ENCODE data around the gene SDK2.

Gene SDK2

GRCh38 chr17:73644145-73645049, at the start of gene SDK2:
TSS of gene SDK2 (minus strand) at chr17:73644445. CDS start at chr17:73644088, 357 bp downstream.
- no peak for DNase-seq (ENCODE audit: low read depth, low spot score)

- no peak for DNase-seq (ENCODE audit: low read depth, low spot score)
These were observed 48.8 kb upstream of the SDK2 start for GRCh38 chr17:73693071-73693470.

- DNase-seq (ENCODE audit: low read depth, low spot score) = no peak
These were observed 47.1 kb upstream of the SDK2 start for GRCh38 chr17:73691321-73691766.

GRCh38 chr17:73690676-73691075, 46.4 kb upstream of the SDK2 start:
- DNase-seq (ENCODE audit: low read depth, low spot score) = no peak

- no peak for DNase-seq (ENCODE audit: low read depth, low spot score)
These were observed 45.5 kb upstream of the SDK2 start for GRCh38 chr17:73689596-73690275.

GRCh38 chr17:73686961-73687360, 42.7 kb upstream of the SDK2 start:
- no peak for DNase-seq (ENCODE audit: low read depth, low spot score)

- no peak for DNase-seq (ENCODE audit: low read depth, low spot score)
These were observed 41.9 kb upstream of the SDK2 start for GRCh38 chr17:73686126-73686525.

- no peak for DNase-seq (ENCODE audit: low read depth, low spot score)
These were observed 39.9 kb upstream of the SDK2 start for GRCh38 chr17:73684183-73684582.

- DNase-seq (ENCODE audit: low read depth, low spot score) = no peak
These were observed 39.5 kb upstream of the SDK2 start for GRCh38 chr17:73683771-73684170.

- no peak for DNase-seq (ENCODE audit: low read depth, low spot score)
These were observed 37.7 kb upstream of the SDK2 start for GRCh38 chr17:73681946-73682345.

- no peak for DNase-seq (ENCODE audit: low read depth, low spot score)
These were observed 35.2 kb upstream of the SDK2 start for GRCh38 chr17:73679476-73679875.

GRCh38 chr17:73678999-73679398, 34.8 kb upstream of the SDK2 start:
- no peak for DNase-seq (ENCODE audit: low read depth, low spot score)

GRCh38 chr17:73669771-73670170, 25.5 kb upstream of the SDK2 start:
- DNase-seq (ENCODE audit: low read depth, low spot score) = no peak

- no peak for DNase-seq (ENCODE audit: low read depth, low spot score)
These were observed 23.1 kb upstream of the SDK2 start for GRCh38 chr17:73667181-73667959.

GRCh38 chr17:73663614-73664013, 19.4 kb upstream of the SDK2 start:
- no peak for DNase-seq (ENCODE audit: low read depth, low spot score)

GRCh38 chr17:73660366-73660765, 16.1 kb upstream of the SDK2 start:
- DNase-seq (ENCODE audit: low read depth, low spot score) = no peak

- DNase-seq (ENCODE audit: low read depth, low spot score) = no peak
These were observed 14.7 kb upstream of the SDK2 start for GRCh38 chr17:73658821-73659515.

- no peak for DNase-seq (ENCODE audit: low read depth, low spot score)
These were observed 13.3 kb upstream of the SDK2 start for GRCh38 chr17:73657473-73658116.

- DNase-seq (ENCODE audit: low read depth, low spot score) = no peak
These were observed 10.0 kb upstream of the SDK2 start for GRCh38 chr17:73654241-73654640.

GRCh38 chr17:73653810-73654209, 9.6 kb upstream of the SDK2 start:
- DNase-seq (ENCODE audit: low read depth, low spot score) = no peak

GRCh38 chr17:73652886-73653480, 8.7 kb upstream of the SDK2 start:
- no peak for DNase-seq (ENCODE audit: low read depth, low spot score)
